Smooth muscle cell of the brain vasculature (primary cell): ENCODE results near the gene EEFSEC.

Experiments
- DNase-seq: peaks from one replicate; pipeline ENCODE4 v3.0.0-alpha.2; 2012; ENCODE audit warnings: low read depth, low spot score

EEFSEC gene

DNA sequence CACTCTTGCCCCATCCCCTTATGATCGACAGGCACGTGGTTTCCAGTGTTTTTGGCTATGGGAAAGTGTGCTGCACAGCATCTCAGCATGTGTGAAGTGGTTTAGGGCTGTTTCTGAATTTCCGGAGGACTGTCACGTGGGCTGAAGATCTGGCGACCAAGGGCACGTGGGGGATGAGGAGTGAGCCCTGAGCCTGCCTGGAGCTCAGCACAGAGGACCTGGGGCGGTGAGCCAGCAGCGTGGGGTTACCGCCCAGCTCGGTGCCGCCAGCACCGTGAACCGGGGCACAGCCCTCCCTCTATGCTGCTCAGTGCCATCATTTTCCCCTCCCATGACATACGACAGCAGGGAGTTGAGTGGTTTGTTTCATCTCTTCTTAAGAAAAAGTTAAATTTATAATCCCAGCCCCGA, 163.2 kb downstream of the EEFSEC start:
- DNase-seq = no peak

DNA sequence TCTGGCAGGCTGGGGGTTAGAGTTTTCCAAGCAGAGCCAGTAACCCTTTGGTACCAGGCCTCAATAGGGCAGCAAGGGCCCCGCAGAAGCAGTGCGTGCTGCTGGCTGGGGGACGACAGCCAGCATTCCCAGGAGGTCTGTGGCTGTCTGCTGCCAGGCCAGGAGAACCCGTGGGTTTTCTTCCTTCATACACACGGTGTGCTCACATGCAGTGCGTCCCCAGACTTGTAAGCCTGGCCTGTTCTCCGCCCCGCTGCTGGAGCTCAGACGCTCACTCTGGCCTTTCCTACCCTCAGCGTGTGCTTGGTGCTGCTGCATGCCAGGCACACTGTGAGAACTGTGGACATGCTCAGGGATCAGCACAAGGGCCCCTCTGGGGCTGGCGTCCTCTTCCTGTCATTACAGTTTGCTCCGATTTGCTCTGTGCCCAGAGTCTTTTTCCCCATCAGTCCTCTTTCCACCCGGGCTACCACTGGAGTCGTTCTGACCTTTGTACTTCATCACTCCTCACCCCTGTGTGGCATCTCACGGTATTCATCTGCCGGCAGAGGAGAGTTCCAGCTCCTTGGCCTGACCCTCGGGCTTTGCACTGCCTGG, 163.9 kb downstream of the EEFSEC start:
- DNase-seq = no peak

DNA sequence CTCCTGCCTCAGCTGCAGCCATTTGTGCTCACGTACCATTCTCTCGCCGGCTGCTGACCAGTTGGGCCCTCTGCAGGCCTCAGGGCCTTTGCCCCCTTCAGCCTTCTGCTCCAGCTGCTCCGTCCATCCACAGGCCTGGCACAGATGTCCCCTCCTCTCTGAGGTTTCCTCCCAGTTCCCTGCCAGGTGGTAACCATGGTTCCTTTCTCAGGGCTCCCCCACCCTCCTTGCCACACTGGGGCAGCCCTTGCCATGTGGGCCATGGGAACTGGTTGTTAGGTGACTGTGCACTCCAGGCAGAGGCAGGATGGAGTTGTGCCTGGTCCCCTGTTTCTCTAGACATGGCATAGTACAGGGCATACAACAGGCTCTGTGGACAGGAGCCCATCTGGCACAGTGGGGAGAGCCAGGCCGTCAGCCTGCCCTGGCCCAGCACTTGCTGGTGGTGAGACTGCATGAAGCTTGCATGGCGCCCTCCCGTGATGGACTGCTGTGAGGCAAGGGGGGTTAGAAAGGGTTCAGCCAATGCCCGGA, 164.5 kb downstream of the EEFSEC start:
- no peak for DNase-seq

DNA sequence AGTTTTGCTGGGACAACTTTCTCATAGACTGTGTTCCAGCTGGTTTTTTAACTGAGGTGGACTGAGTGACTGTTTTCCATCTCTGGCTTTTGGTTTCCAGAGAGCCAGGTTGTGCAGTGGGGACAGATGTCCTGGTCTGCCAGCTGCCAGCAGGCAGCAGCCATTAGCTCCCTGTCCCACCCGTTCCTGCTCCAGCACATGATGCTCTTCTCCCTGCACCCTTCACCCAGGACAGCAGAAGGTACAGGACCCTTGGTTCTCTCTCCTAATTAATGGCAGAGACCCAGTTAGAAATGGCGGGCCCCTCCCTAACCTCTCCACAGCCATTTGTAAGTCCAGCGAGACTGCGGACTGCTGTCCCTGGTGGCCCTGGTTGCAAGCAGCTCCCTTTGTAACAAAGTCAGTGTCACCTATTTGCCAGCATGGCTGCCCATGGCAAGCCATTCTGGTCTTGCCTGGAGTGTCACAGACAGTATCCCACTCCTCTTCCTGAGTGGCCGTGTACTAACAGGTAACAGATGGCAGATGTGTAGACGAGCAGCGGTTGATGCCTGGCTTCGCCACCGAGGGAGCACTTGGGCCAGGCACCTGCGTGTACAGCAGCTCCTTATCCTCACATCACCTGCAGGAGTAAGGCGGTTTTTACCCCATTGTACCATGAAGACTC, 165.1 kb downstream of the EEFSEC start:
- DNase-seq = no peak

DNA sequence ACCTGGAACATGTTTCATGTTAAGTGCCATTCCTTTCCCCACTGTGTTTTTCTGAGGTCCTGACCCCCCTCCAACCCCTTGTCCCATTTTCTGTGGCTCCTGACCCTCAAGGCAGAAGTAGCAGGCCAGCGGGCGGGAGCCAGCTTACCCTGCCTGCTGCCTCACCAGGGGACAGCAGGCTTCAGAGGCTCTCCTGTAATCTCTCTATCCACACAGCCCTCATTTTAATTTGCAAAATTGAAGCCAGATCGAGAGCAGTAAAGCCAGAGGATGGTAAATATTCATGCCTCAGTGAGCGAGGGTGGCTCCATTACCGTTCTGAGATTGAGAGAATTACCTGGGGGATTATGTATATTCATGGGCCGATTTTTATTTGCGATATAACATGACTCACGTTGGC, 165.8 kb downstream of the EEFSEC start:
- DNase-seq = no peak

DNA sequence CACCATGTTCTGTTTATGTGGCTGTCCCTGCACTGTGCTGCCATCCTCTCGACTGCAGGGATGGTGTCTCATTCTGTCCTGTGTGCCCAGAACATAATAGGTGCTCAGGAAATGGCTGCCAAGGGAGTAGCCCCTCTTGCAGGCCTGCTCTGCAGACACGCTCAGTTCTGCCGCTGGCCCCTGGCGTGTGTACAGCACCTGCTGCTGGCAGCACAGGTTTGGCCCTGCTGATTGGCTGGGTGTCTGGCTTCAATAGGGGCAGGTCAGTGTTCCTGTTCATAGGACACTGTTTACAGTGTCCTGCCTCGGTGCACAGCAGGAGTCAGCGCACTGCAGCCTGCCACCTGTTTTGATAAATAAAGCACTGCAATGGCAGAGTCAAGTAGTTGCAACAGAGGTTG, 166.5 kb downstream of the EEFSEC start:
- DNase-seq = no peak

DNA sequence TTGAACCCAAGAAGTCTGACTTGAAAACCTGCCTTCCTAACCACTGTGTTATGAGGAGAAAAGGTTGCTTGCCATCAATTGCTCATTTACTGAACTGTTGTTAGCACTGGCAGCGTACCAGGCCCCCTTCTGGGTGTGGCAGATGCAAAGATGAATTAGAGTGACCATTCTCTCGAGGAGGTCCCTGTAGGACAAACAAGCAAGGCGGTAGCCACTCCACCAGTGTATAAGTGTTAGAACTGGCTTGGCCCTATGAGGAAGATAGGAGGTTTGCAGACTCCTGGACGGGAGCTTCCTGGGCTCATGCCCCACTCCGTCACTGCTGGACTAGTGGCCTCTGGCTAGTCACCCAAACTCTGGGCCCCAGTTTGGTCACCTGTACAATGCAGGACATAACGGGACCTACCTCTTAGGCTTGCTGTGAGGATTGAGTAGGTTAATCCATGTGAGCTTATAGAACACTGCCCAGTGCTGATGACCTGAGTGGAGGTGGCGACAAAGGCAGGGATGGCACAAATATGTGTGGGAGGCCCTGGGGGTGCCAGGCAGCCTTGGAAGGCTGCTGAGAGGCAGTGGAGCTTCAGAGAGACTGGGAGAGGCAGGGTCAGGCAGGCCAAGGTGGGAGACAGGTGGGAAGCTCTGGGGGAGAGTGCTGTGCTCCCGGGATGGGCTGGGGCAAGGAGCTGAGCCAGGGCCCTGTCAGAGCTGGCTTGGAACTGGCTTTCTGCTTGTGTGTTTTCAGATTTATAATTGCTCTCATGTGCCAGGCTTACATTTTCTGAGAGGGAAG, 167.5 kb downstream of the EEFSEC start:
- DNase-seq = no peak

DNA sequence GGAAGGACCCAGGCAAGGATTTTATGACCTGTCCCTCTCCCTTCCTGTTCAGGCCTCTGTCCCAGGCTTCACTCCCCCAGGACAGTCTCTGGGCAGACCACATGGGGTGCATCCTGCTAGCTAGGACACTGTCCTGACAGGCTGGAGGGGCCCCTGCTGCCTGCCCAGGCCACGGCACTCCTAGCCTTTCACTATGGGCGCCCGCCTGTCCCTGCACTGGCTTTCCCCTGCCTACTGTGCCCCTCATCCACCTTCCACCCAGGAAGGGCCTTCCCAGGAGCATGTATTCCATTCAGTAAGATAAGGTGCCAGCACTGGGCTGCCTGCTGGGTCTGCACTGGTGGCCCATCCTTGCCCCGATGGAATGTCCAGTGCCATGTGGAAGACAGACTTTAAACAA, 168.1 kb downstream of the EEFSEC start:
- DNase-seq = no peak

DNA sequence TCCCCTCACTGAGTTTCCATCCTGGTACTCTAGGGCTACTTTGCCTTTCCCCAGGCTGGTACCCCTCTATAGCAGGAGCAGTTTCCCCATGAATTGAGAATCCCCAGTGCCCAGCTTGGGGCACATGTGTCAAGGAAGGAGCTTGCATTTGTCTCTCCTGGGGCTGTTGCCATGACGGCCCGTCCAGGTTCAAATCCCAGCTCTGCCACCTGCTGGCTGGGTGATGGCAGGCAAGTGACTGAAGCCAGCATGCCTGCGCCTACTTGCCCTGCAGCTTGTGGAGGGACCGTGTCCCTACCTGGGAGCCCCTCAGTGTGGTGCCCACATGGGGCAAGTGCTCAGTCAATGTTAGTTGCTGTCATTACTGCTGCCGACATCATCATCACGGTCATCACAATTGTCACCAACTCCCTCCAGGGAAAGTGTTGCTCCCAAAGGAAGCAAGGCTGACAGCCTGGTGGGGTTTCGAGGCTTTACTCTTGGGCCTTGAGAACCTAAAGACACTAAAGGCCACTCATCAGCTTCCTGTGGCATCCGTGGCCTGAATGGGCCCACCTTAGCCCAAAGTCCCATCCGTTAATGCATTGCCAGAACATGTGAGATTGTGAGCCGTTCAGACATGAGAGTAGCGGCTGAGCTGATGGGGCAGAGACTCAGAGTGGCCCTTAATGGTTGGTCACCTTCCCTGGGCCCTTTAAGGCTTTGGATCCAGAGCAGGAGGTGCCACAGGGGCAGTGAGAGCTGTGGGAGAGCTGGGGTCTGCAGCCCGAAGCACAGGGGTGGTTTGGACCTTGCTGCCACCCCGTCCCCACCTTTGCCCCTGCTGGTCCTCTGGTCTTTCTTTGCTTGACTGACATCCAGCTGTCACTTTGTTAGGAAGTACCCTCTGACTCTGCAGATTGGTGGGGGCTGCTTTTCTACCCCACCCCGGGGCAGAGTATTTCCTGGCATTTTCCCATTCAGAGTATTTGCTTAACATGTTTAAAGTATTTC, 169.0 kb downstream of the EEFSEC start:
- DNase-seq = no peak

DNA sequence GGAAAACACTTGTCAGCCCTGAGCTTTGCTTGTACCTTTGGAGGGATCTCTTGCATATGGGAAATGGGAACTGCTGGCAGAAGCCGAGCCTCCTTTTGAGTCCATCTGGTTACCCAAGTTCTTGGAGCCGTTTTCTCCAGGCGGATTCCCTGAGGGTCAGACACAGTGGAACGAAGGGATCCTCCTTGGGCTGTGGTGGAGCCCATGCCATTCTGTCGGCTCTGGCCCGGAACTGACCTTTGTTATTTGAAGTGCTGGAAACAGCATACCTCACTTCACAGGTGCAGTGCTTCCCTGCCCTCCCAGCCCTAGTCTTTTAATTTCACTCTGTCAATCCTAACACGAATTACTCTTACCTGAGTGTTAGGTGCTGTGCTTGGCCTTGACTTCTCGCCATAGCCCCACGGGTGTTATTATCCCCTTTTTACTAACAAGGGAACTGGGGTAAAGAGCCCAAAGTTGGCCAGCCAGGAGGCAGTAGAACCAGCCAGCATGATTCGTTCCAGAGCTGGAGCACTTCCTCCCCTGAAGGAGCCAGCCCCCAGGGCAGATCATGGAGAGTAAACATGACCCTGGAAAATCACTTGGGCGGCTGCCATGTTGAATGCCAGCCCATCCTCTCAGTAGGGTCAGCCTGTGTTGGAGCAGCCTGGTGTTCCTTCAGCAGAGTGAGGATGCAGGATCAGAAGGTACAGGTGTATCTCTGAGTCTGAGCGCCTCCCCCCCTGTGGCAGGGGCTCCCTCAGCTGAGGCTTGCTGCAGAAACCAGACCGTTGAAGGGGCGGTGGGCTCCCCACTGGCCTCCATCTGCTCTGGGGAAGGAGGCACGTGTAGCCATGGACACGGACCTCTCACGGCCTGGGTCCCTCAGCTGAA, 170.2 kb downstream of the EEFSEC start:
- DNase-seq = no peak

DNA sequence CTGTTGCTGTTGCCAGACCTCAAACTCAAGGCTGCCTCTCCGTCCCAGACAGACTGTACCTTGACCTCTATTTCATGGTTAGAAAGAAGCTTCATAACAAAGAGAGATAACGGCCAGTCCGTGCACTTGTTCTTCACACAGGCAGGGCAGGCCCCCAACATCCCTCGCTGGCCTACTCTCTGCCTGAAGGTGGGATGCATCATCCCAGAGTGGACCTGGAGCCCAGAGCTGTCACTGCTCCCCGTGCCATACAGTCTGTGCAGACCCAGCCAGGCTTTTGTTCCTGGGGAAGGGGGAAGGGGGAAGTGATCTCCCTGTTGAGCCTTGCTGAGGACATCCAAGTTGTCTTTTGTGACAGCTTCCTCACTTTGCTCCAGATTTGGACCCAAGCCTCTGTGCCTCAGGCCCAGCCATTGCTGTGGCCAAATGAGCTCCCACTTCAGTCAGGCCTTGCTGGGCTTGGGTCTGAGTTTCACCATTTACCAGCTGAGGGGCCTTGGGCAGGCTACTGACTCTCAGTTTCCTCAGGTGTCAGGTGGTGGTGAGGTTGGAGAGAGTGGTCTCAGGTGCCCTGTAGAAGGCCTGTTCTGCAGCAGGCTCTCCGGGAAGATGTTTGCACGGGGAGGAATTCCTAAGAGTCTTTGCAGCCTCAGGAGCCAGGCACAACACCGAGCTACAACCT, 171.8 kb downstream of the EEFSEC start:
- no peak for DNase-seq

DNA sequence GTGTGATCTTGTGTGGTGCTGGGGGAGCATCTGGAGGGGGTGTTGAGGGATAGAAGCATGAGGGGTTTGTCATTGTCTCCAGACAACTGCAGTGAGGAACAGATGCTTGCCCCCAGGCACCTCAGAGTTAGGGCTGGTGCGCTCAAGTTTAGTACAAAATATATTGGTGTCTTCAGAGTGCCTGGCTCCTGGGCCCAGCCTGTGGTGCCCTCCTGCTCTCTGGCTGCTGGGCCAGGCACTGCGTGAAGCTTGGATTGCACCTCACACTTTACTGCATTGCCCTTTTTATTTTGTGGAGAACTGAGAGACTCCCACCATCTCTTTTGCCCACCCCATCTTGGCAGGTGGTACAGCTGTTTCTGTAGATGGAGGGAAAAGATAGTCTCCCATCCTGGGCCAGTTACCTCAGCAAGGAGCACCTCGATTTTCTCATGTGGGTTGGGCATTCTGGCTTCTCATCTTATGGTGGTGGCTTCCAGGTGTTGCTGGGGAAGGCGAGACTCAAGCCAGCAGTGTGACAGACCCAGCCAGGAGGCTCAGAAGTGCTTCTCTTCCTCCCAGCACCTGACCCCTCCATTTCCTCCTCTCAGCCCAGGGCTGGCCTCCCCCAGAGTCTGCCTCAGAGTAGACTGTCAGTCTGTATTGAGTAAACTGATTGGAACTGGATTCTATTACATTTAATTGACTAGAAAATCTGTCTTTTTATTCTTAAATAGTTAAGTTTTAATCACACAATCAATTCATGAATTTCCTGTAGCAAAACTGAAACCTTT, 173.0 kb downstream of the EEFSEC start:
- no peak for DNase-seq

DNA sequence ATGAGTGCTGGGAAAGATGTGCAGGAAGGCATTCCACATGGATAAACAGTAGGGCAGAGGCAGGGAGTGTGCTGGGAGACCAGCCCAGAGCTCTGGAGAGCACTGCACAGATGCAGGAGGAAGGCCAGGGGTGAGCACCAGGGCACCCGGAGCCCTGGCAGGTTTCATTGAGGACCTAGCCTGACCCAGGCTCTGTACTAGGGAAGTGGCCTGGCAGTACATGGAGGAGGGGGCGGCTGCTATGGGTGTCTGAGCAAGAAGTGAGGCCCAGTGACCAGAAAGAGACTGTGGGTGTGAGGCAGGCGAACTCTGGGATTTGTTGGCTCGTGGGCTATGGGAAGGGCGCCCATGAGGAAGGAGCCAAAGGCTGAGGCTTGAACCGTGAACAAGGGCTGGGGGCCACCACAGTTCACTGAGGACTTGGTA, 174.3 kb downstream of the EEFSEC start:
- DNase-seq = no peak

DNA sequence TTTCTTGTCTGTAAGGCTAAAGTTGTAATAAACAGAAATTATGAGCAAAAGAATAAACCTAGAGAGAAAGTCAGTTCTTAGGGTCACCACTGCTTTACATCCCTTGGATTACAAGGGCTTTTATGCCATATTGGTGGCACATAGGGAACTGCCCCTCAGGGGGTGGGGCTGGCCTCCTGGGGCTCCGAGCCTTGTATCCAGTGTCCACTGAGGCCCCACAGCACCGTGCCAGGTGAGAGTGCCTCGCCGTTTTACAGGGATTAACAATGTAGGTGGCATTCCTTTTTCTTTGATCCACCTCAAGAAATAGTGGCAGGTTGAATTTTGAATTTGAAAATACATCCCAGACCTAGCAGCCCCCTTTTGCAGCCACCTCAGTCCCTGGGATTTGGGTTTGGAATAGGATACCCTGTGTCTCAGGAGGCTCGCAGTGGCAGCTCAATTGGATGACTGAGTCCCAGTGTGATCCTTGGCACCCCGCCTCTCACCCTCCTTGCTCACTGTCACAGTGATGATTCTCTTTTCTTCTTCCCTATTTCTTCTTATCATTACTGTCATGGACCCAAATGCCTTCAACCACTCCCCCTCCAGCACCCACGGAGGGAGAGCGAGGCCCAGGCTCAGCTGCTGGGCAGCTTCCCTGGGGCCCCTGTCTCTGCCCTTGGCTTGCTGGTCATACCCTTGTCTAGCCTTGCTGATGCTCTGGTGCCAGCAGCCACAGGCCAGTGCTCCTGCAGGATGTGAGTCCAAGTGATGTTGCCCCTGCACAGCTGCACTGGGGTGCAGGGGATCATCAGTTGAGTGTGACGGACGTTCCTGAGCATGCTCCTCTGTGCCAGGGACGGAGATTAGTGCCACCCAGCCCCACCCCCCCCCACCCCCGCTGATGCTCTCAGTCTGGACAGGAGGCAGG, 175.5 kb downstream of the EEFSEC start:
- DNase-seq = no peak

DNA sequence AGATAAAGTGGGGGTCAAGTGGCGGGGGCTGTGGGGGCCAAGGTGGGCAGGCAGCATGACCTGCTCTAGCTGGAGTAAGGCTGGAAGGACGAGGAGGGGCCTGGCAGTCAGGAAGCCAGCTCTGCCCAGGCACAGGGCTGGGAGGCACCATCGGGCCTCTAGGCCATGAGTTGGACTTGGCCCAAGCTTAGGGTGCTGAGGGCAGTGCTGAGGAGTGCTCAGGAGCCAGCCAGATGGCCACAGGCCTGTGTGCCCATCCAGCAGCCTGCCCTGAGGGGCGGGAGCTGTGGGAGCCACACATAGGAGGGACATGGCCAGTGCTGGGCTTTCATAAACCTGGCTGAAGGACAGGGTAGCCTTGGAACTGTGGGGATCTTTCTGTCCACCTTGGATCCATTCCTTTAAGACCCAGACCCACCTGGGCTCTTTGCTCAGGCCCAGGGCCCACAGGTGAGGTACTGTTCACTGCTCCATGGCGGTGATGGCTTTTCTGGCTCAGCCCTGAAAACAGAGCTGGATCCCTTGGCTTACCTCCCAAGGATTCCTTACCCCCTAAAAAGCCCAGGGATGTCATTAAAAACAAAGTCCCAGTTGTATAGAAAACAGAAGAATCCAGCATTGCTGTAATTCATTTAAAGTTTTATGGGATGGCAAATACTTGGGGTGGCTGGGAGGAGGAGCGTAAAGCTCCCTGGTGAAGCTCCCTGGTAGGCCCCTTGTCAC, 176.4 kb downstream of the EEFSEC start:
- DNase-seq = no peak

DNA sequence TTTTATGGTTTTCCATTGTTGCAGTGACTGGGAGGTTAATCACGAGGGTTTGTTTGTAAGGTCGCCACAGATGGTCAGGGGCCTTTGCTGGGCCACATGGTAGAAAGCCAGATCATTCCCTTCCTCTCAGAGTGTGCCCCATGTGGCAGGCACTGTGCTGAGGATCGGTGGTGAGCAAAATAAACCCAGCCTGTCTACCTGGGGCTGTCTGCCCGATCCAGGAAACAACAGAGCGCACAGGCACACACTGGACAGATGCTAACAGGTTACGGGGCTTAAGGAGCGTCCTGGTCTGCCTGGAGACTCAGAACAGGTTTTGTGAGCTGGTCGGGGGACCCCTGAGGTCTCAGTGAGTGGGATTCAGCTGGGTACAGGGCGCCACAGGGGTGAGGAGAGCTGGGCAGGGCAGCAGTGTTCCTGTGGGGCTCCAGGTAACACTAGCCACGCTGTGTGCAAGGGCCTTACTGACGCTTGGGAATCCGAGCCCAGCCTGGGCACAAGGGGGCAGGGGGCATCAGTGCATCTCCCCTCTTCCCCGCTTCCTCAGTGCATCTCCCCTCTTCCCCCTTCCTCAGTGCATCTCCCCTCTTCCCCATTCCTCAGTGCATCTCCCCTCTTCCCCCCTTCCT, 177.0 kb downstream of the EEFSEC start:
- DNase-seq = no peak

DNA sequence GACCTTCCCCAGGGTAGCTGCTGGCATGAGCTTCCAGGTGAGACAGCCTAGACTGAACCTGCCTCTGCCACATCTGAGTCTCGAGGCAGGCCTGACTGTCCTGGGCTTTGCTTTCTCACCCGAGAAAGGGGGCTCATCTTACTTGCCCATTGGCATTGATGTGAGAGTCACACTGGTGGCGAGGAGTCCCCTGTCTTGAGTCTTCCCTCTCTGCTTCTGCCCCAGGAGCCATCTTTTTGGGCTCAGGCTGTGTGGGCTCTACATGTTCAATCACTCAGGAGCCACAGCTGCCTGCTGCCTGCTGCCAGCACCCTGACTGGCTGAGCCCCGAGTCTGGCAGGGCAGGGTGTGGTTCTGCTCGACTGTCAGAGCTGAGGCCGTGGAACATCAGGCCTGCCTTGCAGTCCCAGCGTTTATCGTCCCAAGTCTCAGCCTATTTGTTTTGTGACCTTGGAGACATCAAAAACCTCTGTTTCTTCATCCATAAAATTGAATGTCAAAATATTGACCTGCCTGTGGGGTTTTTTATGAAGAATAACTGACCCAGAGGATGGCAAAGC, 180.9 kb downstream of the EEFSEC start:
- DNase-seq = no peak
